ENCODE measurements around the gene CDC16. TPM values are rescaled to one million over a fixed set of nuclear protein-coding genes. Genes with fewer than 3 reads are reported as not detected.
"Not testable (repeated sequence)": the region's sequence is repeated elsewhere in the genome, so short reads cannot be mapped to it uniquely, and the experiment has no call there.

Gene CDC16
- total RNA-seq, 2 experiments from 2014 or later = 23.1 to 48.7 TPM

DNA sequence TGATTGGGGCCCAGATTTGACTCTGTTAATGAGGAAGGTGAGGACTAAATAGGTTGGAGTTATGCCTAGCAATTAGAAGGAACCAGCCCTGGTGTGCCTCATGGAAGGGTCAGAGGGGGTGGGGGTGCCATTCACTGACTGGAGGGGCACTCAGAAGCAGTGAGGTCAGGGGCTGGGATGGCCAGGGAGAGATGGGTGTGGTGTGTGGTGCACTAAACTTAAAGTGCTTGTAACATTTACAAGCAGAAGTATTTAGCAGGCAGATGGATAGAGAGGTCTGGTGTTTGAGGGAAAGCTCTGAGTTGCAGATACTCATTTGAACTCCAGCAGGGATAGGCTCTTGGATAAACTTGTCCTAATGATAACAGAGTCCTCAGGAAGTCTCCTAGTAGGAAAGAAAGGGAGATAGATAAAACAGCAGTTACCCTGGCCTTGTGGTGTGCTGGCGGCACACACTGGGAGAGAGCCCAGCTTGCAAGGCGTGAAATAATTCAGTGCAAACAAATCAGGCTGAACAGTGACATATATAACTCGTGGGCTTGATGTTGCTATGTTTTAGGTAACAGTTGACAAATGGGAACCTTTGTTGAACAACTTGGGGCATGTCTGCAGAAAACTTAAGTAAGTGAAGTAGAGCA lies 26.8 kb downstream of the CDC16 start:
- Histone ChIP-seq H3K36me3 (ENCODE audit: insufficient read depth, low read length) (peaks cover 89% of the 10 kb centered on the region), H3K9me2 (ENCODE audit: insufficient read depth, low read length) (no peaks in the 10 kb centered on the region), H3K4me3 (ENCODE audit: low read depth, low read length, poor library complexity, severe bottlenecking) (no peak overlapping the region), H3K4me2 (ENCODE audit: low read length) (peak overlapping the region; percentile 65; the same call in 1 of the 2 replicates), H4K20me1 (ENCODE audit: insufficient read depth, low read length) (no peaks in the 10 kb centered on the region), H3K27ac (ENCODE audit: low read depth, low read length, poor library complexity, severe bottlenecking) (peak overlapping the region; percentile 89), H2AFZ (ENCODE audit: low read length) (no peak overlapping the region), H3K9me3 (ENCODE audit: low read length) (no peaks in the 10 kb centered on the region), H3K79me2 (ENCODE audit: insufficient read depth, low read depth, low read length) (0 out of 2 replicates have a peak, but pooled peaks cover 7% of the 10 kb centered on the region), H3K4me1 (ENCODE audit: insufficient read depth, low read length, poor library complexity, severe bottlenecking) (peaks cover 59% of the 10 kb centered on the region)
- CTCF ChIA-PET (ENCODE audit: unreplicated experiment) = no interaction called here
- intact Hi-C loops (cut with micrococcal nuclease; ENCODE audit: unreplicated experiment) = loop anchor here (2.0 kb wide), 1 partner anchor 19 kb away; the partner anchor contains the start of gene UPF3A
- TF ChIP-seq EZH2phosphoT487 (IDR thresholded peaks at IDR 0.05; ENCODE audit: borderline replicate concordance, low read depth, low read length) = no peak
- TF ChIP-seq, protein P1, sequence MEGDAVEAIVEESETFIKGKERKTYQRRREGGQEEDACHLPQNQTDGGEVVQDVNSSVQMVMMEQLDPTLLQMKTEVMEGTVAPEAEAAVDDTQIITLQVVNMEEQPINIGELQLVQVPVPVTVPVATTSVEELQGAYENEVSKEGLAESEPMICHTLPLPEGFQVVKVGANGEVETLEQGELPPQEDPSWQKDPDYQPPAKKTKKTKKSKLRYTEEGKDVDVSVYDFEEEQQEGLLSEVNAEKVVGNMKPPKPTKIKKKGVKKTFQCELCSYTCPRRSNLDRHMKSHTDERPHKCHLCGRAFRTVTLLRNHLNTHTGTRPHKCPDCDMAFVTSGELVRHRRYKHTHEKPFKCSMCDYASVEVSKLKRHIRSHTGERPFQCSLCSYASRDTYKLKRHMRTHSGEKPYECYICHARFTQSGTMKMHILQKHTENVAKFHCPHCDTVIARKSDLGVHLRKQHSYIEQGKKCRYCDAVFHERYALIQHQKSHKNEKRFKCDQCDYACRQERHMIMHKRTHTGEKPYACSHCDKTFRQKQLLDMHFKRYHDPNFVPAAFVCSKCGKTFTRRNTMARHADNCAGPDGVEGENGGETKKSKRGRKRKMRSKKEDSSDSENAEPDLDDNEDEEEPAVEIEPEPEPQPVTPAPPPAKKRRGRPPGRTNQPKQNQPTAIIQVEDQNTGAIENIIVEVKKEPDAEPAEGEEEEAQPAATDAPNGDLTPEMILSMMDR (conservative IDR thresholded peaks at IDR 0.05; ENCODE audit: low read length) = no peak
- DNase-seq (ENCODE audit: low spot score) = no peak
- POLR2A ChIA-PET = interaction anchor here (1.3 kb wide), 1 partner anchor 73 kb away, joined by 3 read pairs; no protein-coding TSS in a partner anchor
- BruUV-seq (replicated peaks) = no TSS peak

DNA sequence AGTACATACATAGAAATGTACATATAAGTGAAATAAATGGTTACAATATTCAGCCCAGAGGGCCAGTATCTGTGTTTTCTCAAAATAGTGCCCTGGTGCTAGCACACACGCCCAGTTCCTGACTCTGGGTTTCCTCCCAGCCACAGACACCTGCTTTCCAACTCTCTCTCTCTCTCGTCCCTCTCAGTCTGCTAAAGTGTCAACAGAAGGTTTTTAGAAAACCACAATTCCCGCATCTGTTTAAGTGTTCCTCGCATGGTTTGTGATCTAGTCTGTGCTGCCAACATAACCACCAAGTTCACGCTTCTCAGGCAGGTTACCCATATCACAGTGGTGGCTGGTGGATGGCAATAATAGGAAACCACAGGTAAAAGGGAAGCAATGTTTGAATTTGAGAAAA lies 28.9 kb downstream of the CDC16 start:
- no TSS peak for BruUV-seq (replicated peaks)
- peak; percentile 48 for DNase-seq (ENCODE audit: low spot score)
- peak overlapping the region; percentile 21 for H3K4me2 ChIP-seq (ENCODE audit: low read length)
- H3K27ac ChIP-seq (ENCODE audit: low read depth, low read length, poor library complexity, severe bottlenecking) = peak overlapping the region; percentile 62
- ChIA-PET POLR2A (no interaction called here), CTCF (ENCODE audit: unreplicated experiment) (no interaction called here)
- H3K4me1 ChIP-seq (ENCODE audit: insufficient read depth, low read length, poor library complexity, severe bottlenecking) = peaks cover 55% of the 10 kb centered on the region
- H4K20me1 ChIP-seq (ENCODE audit: insufficient read depth, low read length) = no peaks in the 10 kb centered on the region
- H2AFZ ChIP-seq (ENCODE audit: low read length) = no peak overlapping the region
- intact Hi-C loops (cut with micrococcal nuclease; ENCODE audit: unreplicated experiment) = no loop called here
- peaks cover 90% of the 10 kb centered on the region for H3K36me3 ChIP-seq (ENCODE audit: insufficient read depth, low read length)
- no peak for TF ChIP-seq EZH2phosphoT487 (IDR thresholded peaks at IDR 0.05; ENCODE audit: borderline replicate concordance, low read depth, low read length)
- TF ChIP-seq, protein P1 (conservative IDR thresholded peaks at IDR 0.05; ENCODE audit: low read length) = no peak
- no peaks in the 10 kb centered on the region for H3K9me2 ChIP-seq (ENCODE audit: insufficient read depth, low read length)
- H3K9me3 ChIP-seq (ENCODE audit: low read length) = no peaks in the 10 kb centered on the region
- H3K4me3 ChIP-seq (ENCODE audit: low read depth, low read length, poor library complexity, severe bottlenecking) = peak overlapping the region; percentile 3
- H3K79me2 ChIP-seq (ENCODE audit: insufficient read depth, low read depth, low read length) = 0 out of 2 replicates have a peak, but pooled peaks cover 7% of the 10 kb centered on the region

- Histone ChIP-seq H3K27ac (ENCODE audit: low read depth, low read length, poor library complexity, severe bottlenecking) (peak overlapping the region; percentile 62), H3K36me3 (ENCODE audit: insufficient read depth, low read length) (peaks cover 94% of the 10 kb centered on the region), H3K4me1 (ENCODE audit: insufficient read depth, low read length, poor library complexity, severe bottlenecking) (peaks cover 48% of the 10 kb centered on the region)
- CTCF ChIA-PET (ENCODE audit: unreplicated experiment); H3K9me3 ChIP-seq (ENCODE audit: low read length); H3K4me2 ChIP-seq (ENCODE audit: low read length); H3K4me3 ChIP-seq (ENCODE audit: low read depth, low read length, poor library complexity, severe bottlenecking); H4K20me1 ChIP-seq (ENCODE audit: insufficient read depth, low read length); BruUV-seq (replicated peaks); intact Hi-C loops (cut with micrococcal nuclease; ENCODE audit: unreplicated experiment); H3K79me2 ChIP-seq (ENCODE audit: insufficient read depth, low read depth, low read length); DNase-seq (ENCODE audit: low spot score); H3K9me2 ChIP-seq (ENCODE audit: insufficient read depth, low read length); H2AFZ ChIP-seq (ENCODE audit: low read length): not testable (repeated sequence)
- POLR2A ChIA-PET = interaction anchor here (1.1 kb wide), 1 partner anchor 15 kb away, joined by 3 read pairs; no protein-coding TSS in a partner anchor
Observed at GRCh38 chr13:114264313-114264712, 29.6 kb downstream of the CDC16 start.
